Mesenteric fat pad (tissue), 1 donor: Measurements from ENCODE around the gene ERBIN. TPM values are rescaled to one million over a fixed set of nuclear protein-coding genes. Genes with fewer than 3 reads are reported as not detected.
"Not testable (repeated sequence)": the region's sequence is repeated elsewhere in the genome, so short reads cannot be mapped to it uniquely, and the experiment has no call there.

ENCODE experiments used
- DNase-seq: peaks from one replicate; pipeline ENCODE4 v3.0.0-alpha.2; 2020; ENCODE audit warnings: low spot score
- total RNA-seq: library from RNA; stranded (reverse); fragmentation: NEBNext Ultra II Directional; extraction: Animal tissue kit (Norgen Biotek cat#: 25700); gene quantifications from one replicate; pipeline ENCODE4 v1.2.1, GENCODE V29; 2021
- donor health status: DM: yes; HTN: yes; CAD: no.

The ERBIN gene
- total RNA-seq, 1 donor from 2014 or later = 54.0 TPM

DNA sequence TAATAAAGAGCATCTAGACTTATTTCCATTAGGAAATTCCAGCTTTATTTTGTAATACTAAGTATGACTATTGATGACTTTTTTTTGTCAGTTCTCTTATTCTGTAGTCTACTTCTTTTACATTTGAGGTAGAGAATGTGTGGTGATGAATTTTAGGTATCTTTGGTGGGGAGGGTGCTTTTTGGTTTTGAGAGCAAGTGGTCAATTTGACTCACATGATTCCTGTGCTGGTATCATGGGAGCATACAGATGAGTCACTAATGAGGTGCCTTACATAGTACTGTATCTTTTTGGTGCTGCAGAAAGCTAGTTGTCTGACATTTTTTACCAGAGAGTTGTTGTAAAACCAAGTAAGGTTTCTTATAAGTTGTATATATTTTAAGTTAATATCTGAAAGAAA is 35.3 kb downstream of the ERBIN start:
- no peak for DNase-seq

DNA sequence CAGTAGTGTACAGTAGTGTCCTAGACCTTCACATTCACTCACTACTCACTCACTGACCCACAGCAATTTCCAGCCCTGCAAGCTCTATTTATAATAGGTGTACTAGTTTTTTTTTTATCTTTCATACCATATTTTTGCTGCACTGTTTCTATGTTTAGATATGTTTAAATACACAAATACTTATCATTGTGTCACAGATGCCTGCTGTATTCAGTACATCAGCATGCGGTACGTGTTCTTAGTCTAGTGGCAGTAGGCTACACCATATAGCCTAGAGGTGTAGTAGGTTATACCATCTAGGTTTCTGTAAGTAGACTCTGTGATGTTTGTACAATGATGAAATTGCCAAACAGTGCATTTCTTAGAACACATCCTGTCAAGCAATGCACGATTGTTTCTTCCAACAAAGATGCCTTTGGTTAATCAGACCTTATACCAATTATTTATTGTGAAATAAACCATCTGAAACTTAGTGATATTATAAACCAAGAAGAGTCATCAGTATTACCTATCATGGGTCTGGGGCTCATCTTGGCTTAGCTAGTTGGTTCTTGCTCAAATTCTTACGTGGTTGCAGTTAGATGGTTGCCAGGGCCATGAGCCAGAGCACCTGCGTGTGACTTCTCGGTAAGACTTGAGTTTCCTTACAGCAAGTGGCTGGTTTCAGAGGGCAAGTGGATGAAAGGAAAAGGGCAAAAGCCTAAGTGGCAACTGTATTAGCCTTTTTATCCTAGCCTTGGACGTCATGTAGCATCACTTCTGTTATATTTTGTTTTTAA is 41.1 kb downstream of the ERBIN start:
- DNase-seq = no peak

DNA sequence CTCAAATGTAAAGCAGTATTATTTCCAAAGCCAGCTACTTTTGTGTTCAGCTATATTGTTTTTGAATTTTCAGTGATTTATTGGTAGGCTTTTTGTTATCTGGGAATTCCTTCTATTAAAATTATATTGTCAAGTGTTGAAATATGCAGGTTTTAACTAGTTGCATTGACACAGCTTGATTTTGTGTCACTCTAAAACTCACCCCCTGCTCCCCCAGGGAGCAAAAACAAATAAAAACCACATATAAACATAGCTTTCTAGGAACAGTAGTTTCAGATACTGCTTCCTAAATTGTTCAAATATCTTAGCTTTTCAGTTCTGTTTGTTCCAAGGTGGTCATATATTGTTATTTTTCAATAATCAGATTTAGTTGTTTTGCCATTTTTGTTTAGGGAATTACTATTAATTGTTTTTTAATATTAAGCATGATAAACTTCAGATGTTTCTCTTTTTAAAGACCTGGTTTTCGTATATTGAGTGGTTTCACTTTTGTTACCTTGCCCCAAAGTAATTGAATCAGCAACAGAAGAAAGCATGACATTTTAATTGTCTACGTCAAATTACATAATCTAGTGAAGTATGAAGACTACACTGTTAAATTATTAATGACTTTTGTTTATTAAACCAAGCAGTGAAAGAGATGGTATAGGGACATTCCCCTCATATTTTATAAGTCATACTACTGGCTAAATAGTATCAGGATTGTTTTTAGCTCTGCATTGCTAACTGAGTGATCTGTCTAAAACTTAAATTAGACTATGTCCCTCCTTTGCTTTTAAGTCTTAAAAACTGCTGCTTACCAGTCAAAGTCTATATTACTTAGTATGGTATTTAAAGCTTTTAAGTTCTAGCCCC is 43.4 kb downstream of the ERBIN start:
- DNase-seq = no peak

GRCh38 chr5:65970481-65971367 is 44.3 kb downstream of the ERBIN start:
- no peak for DNase-seq

GRCh38 chr5:65971643-65972042 is 45.3 kb downstream of the ERBIN start:
- no peak for DNase-seq

DNA sequence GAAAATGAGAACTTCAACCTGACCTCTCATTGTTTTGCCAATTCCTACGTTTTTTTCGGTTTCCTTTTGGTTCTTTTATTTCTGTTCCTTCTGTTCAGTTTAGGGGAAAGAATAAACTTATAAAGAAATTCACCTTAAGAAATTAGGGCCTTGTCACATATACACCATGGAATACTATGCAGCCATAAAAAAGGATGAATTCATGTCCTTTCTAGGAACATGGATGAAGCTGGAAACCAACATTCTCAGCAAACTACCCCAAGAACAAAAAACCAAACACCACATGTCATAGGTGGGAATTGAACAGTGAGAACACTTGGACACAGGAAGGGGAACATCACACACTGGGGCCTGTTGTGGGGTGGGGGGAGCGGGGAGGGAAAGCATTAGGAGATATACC is 46.5 kb downstream of the ERBIN start:
- DNase-seq = not testable (repeated sequence)

GRCh38 chr5:65978251-65978650 is 51.9 kb downstream of the ERBIN start:
- no peak for DNase-seq

- no peak for DNase-seq
Measured at GRCh38 chr5:65981548-65981947, 55.2 kb downstream of the ERBIN start.

GRCh38 chr5:65981969-65982619 is 55.7 kb downstream of the ERBIN start:
- no peak for DNase-seq

GRCh38 chr5:65982635-65983034 is 56.3 kb downstream of the ERBIN start:
- DNase-seq = no peak

- no peak for DNase-seq
Measured at GRCh38 chr5:65984098-65984885, 57.9 kb downstream of the ERBIN start.

- no peak for DNase-seq
Measured at GRCh38 chr5:65986050-65986451, 59.7 kb downstream of the ERBIN start.

- no peak for DNase-seq
Measured at GRCh38 chr5:65986796-65987195, 60.4 kb downstream of the ERBIN start.

GRCh38 chr5:65987982-65988381 is 61.6 kb downstream of the ERBIN start:
- no peak for DNase-seq

DNA sequence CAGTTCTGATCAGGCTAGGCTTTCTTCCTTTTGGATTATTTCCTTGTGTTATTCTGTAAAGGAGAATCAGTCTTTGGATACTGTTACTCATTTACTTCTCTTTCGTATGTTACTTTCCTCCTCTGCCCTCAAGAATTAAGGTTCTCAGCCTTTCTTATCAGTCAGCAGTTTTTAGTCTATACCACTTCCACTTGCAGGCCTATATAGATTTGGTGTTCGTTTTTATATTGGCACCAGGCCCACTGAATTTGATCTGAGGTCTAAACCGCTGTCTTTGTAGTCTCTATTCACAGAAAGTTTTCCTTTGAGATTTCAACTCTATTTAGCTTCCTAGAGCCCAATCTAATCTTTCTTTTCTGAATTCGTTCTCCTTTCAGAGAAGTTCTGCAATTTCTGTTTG is 62.8 kb downstream of the ERBIN start:
- DNase-seq = no peak

DNA sequence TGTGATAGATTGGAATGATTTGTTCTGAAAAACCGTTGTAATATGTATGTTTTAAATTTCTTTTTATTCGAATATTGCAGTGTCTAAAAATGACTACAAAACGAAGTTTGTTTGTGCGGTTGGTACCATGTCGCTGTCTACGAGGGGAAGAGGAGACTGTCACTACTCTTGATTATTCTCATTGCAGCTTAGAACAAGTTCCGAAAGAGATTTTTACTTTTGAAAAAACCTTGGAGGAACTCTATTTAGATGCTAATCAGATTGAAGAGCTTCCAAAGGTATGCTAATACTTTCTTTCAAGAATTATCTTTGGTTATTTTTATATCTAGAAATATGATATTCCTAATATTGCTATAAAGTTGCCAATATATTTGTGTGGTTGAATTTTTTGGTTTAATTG is 66.3 kb downstream of the ERBIN start:
- DNase-seq = no peak

DNA sequence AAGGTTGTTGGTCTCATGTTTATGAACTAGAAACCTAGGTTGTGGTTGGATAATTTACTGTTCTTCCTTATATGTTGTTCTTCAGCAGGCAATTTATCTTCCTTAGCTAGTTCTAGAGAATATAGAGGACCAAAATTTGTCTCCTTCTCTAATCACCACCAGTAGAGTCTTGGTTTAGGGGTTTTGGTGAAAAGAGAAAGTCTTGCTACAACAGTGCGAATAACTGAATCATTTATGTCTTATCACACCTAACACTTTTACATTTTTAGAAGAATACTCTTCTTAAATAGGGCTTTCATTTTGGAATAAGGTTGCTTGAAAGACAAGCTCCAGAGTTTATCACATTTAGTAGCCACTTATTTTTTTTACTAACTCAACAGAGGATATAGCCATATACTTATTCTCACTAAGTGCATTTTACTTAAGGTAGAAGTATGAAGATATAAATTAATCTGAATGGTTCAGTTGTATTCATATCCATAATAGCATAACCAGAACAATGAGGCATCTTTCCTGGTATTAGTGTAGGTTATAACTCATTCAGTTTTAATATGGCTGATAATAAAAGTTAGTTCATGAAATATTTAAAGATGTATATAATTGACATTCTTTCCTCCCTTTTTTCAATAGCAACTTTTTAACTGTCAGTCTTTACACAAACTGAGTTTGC is 67.9 kb downstream of the ERBIN start:
- DNase-seq = no peak

- no peak for DNase-seq
Measured at GRCh38 chr5:65999061-65999723, 72.8 kb downstream of the ERBIN start.

- DNase-seq = no peak
Measured at GRCh38 chr5:66001952-66002351, 75.6 kb downstream of the ERBIN start.
